Central memory CD8-positive, alpha-beta T cell (primary cell): ENCODE results near the gene GPX2.

Experiments used
- ATAC-seq: fragments of 150-1000 bp; cut with Tn5 transposase; replicated peaks from 2 replicates; pipeline ENCODE4 v1.10.0; 2022; ENCODE audit warnings: mild to moderate bottlenecking, moderate FRiP score, moderate number of reproducible peaks; ENCODE audit not compliant: poor library complexity, severe bottlenecking; ENCODE audit errors: extremely low read depth
- DNase-seq, 2 donors: peaks; one replicate each; pipeline ENCODE4 v3.0.0; 2021; ENCODE audit warnings: low spot score in 2 of 2
- H3K27ac Mint-ChIP-seq: one replicate; pipeline ENCODE4 v1.8.0; 2022; ENCODE audit warnings: low read depth, mild to moderate bottlenecking, moderate library complexity, mixed read lengths
- H3K27me3 Mint-ChIP-seq: one replicate; pipeline ENCODE4 v1.8.0; 2022; ENCODE audit warnings: mixed read lengths
- H3K36me3 Mint-ChIP-seq: one replicate; pipeline ENCODE4 v1.8.0; 2022; ENCODE audit warnings: mild to moderate bottlenecking, moderate library complexity, mixed read lengths; ENCODE audit not compliant: insufficient read depth
- H3K4me1 Mint-ChIP-seq: one replicate; pipeline ENCODE4 v1.8.0; 2022; ENCODE audit warnings: mixed read lengths
- H3K4me3 Mint-ChIP-seq: one replicate; pipeline ENCODE4 v1.8.0; 2022; ENCODE audit warnings: mild to moderate bottlenecking, moderate library complexity, mixed read lengths
- H3K9me3 Mint-ChIP-seq: one replicate; pipeline ENCODE4 v1.8.0; 2022; ENCODE audit warnings: mixed read lengths

GPX2 gene

DNA sequence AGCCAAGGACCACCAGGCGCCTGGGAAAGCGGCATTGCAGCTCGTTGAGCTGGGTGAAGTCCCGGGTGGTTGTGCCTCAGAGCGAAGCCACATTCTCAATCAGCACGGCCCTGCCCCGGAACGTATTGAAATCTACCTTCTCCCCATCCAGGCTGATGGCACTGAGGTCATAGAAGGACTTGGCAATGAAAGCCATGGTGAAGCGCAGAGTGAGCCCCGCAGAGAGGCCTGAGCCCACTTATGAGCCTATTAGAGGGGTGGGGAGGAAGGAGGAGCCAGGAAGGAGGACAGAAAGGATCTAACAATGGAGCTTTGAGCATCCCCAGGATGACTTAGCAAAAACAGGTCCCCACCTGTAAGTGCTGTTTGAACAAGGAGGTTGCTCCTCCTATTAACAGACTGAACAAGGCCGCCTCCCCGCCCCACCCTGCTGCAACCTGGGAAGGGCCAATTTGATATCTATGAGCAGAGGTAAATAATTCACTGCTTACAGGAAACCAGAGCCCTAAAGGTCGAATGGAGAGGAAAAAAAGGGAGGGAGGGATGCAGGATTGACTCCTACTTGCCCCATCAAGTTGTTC is at the start of gene GPX2:
Gene GPX2, minus strand, starts transcription at position 215 of the 581 bp plus-strand sequence. Its CDS starts 19 bp downstream, at position 196.
- H3K27ac Mint-ChIP-seq = peak within 1 kb of the TSS; percentile 64

DNA sequence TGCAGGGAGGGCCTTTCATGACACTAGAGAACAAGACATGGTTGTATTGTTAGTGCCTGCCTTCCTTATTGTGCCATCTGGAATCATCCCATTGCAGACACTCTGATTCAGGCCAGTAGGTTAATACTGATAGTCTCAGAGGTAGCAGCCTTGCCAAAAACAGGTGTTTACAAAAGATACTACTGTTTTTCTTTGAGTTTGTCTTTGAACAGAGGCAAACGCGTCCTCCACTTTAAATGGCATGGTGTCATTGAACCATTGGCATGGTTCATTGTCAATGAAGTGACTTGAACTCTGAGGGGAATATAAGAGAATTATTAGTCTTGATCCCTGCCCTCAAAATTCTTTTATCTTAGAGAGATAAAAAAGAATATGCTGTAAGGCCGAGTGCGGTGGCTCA is 48.4 kb upstream of the GPX2 start:
- DNase-seq = no peak
- H3K27ac Mint-ChIP-seq = no peak overlapping the region
- no peaks in the 10 kb centered on the region for H3K27me3 Mint-ChIP-seq
- peak overlapping the region; percentile 10 for H3K4me3 Mint-ChIP-seq
- H3K9me3 Mint-ChIP-seq = no peaks in the 10 kb centered on the region
- H3K4me1 Mint-ChIP-seq = peaks cover 32% of the 10 kb centered on the region
- H3K36me3 Mint-ChIP-seq = peaks cover 4% of the 10 kb centered on the region
- no peak for ATAC-seq

More for the DNA sequence above, at the start of gene GPX2:
- Mint-ChIP-seq H3K4me3 (no peak within 1 kb of the TSS), H3K4me1 (peaks cover 56% of the 10 kb centered on the region), H3K27me3 (no peaks in the 10 kb centered on the region), H3K9me3 (no peaks in the 10 kb centered on the region), H3K36me3 (peaks cover 7% of the 10 kb centered on the region)
- no peak for ATAC-seq
- no peak for DNase-seq

DNA sequence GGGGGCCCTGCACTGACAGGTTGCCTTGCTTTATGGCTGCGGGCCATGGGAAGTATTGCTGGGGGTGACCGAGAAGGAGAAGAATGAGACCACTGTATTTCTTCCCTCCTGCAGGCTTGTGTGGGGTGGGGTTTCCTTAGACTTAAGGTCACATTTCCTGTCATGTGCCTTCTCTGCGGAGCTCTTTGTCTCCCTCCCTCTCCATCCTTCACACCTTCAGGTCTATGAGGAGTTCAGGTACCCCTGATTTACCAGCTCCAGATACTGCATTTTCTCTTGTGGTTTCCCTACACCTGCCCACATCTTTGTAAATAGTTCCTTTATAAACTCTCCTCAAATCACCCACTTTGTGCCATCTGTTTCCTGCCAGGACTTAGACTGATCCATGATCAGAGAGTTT is 47.8 kb upstream of the GPX2 start:
- peaks cover 4% of the 10 kb centered on the region for H3K36me3 Mint-ChIP-seq
- H3K4me3 Mint-ChIP-seq = peak overlapping the region; percentile 10
- DNase-seq (no peak), ATAC-seq (no peak)
- no peaks in the 10 kb centered on the region for H3K9me3 Mint-ChIP-seq
- H3K27ac Mint-ChIP-seq = no peak overlapping the region
- H3K27me3 Mint-ChIP-seq = no peaks in the 10 kb centered on the region
- H3K4me1 Mint-ChIP-seq = peaks cover 34% of the 10 kb centered on the region

DNA sequence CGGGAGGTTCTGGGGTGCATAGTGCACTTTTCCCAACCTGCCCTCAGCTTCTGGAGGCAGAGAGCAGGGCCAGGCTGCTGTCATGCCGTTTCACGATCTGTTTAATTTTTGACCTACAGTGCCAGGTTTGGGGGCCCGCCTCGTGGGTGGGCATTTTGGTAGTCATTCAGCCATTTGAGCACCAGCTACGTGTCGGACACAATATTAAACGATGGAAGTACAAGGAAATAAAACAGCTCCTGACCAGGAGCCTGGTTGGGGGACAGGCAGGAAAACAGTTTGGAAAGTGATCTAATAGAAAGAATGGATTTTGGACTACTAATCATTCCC is 44.9 kb upstream of the GPX2 start:
- Mint-ChIP-seq H3K27ac (peak overlapping the region; percentile 86), H3K9me3 (no peaks in the 10 kb centered on the region), H3K4me3 (peak overlapping the region; percentile 90), H3K36me3 (peaks cover 4% of the 10 kb centered on the region), H3K4me1 (peaks cover 40% of the 10 kb centered on the region), H3K27me3 (peaks cover 7% of the 10 kb centered on the region)
- ATAC-seq (no peak), DNase-seq (no peak)

DNA sequence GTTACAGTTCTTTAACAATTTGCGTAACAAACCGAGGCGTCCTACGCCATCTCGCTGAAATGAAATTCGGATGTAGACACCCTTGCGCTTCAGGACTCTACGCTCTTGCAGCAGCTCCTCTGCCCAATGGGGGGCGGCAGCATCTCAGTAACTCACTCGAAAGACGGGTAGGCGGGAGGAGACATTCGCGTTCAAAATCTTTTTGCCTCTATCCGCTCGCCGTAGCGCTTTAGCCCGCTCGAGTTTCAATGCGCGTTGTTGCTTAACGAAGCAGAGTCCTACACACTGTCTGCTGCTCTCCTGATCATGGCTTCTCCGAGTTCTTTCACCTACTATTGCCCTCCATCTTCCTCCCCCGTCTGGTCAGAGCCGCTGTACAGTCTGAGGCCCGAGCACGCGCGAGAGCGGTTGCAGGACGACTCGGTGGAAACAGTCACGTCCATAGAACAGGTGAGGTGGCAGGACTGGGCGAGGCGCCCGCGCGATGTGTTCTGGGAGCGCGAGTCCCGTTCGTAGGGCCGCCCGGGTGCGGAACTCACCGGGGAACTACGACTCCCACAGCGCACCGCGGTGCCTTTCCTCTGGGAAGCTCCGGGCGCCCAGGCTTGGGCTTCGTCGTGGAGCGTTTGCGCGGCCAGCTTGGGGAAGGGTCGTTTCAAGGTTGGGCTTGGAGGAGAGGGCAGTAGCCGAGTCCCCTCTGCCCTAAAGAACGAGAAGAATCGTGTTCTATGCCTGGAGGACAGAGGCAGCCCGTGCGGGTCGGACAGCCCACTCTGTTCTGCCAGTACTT is 44.3 kb upstream of the GPX2 start, which contains the start of gene FNTB:
Gene FNTB, plus strand, starts transcription at position 248 of the 790 bp plus-strand sequence. Its CDS starts 59 bp downstream, at position 307.
- H3K36me3 Mint-ChIP-seq = peaks cover 4% of the 10 kb centered on the region
- DNase-seq = peak; percentile 83 to 88
- peak within 1 kb of the TSS; percentile 90 for H3K4me3 Mint-ChIP-seq
- H3K4me1 Mint-ChIP-seq = peaks cover 40% of the 10 kb centered on the region
- ATAC-seq = peak; percentile 92
- H3K27ac Mint-ChIP-seq = peak within 1 kb of the TSS; percentile 86
- H3K9me3 Mint-ChIP-seq = no peaks in the 10 kb centered on the region
- peaks cover 9% of the 10 kb centered on the region for H3K27me3 Mint-ChIP-seq

DNA sequence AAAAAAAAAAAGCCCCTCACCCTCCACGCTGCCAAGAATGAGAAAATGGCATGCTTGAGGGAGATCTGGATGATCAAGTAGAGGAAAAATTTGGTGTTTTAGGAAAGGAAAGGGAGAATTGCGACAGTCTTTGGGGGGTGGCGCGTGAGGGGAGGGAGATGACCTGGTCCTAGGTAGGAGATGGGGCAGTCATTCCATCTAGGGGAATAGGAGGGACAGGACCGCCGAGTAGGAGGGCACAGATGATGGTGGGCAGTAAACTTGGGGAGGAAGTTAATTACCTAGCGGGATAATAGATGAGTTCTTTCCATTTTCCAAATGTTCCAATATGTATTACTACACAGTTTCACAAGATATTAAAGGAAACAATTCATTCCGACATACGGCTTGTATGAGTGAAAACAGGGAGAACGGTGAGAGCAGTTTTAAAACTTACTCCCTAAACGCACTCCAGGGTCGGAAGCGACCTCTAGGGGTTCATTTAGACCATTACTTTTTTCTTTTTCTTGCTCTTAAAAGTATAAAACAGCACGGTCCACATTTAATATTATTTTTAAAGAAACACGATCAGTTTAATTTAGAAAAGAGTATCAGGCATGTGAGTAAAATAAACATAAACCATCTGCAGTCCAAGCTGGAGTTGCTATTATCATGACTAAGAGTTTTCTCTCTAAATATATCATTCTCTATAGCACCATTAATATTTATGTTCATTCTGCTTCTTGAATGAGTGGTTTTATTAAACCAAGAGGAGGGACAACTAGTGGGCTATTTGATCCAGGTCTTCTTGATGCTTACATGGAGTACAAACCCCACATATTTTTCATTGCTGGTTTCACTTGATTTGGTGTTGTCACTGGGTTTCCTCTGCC is 41.1 kb upstream of the GPX2 start:
- Mint-ChIP-seq H3K4me1 (peaks cover 22% of the 10 kb centered on the region), H3K4me3 (peak overlapping the region; percentile 36), H3K36me3 (peaks cover 5% of the 10 kb centered on the region), H3K27ac (no peak overlapping the region), H3K9me3 (no peaks in the 10 kb centered on the region), H3K27me3 (peaks cover 9% of the 10 kb centered on the region)
- no peak for DNase-seq
- ATAC-seq = no peak

DNA sequence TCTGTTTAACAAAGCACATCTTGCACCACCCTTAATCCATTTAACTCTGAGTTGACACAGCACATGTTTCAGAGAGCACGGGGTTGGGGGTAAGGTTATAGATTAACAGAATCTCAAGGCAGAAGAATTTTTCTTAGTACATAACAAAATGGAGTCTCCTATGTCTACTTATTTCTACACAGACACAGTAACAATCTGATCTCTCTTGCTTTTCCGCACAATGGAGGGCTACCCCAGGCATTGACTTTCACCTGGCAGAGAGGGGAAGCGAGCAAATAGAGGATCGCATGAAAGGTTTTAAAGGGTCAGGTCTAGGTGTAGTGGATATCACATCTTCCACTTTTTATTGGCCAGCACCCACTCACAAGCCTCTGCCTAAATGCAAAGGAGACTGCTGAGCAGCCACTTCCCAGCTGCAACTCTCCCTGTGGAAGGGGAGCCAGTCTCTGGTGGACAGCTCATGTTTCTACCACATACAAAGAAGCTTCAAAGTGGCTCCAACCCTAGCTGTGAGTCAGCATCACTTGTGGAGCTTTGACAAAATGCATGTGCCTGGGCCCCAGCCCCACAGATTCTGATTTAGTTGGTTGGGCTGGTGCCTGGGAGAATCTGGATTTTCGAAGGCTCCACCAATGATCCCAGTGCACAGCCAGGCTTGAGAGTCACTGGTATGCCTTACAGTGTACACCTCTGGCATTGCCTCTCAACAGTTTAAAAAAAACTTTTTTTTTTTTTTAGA is 37.0 kb upstream of the GPX2 start:
- ATAC-seq = no peak
- Mint-ChIP-seq H3K4me1 (peaks cover 11% of the 10 kb centered on the region), H3K36me3 (peaks cover 4% of the 10 kb centered on the region), H3K27ac (no peak overlapping the region), H3K4me3 (no peak overlapping the region), H3K9me3 (no peaks in the 10 kb centered on the region), H3K27me3 (peaks cover 9% of the 10 kb centered on the region)
- DNase-seq = no peak

DNA sequence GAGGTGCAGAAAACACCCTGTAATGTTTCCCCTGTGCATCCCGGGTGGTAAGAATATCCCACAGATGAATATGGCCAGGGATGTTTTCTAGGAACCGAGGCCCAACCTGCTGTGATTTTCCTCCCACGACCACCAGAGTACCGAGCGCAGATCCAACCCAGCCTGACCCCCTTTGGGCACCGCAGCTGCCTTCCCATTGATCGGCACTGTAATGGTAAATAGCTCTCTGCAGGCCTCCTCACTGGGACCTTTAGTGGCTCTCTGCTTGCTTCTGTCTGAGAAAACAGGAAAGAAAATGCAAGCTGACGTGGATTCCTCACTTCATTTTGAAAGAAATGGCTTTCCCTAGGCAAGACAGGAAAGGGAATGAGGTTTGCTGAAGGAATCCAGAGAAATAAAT is 32.0 kb upstream of the GPX2 start:
- ATAC-seq (no peak), DNase-seq (no peak)
- peaks cover 6% of the 10 kb centered on the region for H3K36me3 Mint-ChIP-seq
- no peak overlapping the region for H3K4me3 Mint-ChIP-seq
- H3K27me3 Mint-ChIP-seq = no peaks in the 10 kb centered on the region
- peaks cover 9% of the 10 kb centered on the region for H3K4me1 Mint-ChIP-seq
- no peak overlapping the region for H3K27ac Mint-ChIP-seq
- no peaks in the 10 kb centered on the region for H3K9me3 Mint-ChIP-seq

DNA sequence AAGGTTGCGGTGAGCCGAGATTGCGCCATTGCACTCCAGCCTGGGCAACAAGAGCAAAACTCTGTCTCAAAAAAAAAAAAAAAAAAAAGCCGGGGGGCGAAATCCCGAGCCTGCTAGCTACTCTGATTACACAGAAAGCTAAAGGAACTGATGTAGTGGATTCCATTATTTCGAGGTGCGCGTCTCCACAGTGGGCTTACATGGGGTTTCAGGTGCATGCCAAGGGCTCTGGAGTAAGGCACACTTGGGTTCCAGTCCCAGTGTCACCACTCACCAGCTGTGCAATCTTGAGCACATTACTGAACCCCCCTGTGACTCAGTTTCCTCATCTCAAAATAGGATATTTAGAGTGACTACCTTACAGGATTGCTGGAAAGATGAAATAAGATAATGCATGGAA is 31.3 kb upstream of the GPX2 start:
- Mint-ChIP-seq H3K4me1 (peaks cover 9% of the 10 kb centered on the region), H3K27me3 (no peaks in the 10 kb centered on the region), H3K27ac (no peak overlapping the region), H3K9me3 (no peaks in the 10 kb centered on the region), H3K36me3 (peaks cover 6% of the 10 kb centered on the region), H3K4me3 (no peak overlapping the region)
- ATAC-seq (no peak), DNase-seq (no peak)

DNA sequence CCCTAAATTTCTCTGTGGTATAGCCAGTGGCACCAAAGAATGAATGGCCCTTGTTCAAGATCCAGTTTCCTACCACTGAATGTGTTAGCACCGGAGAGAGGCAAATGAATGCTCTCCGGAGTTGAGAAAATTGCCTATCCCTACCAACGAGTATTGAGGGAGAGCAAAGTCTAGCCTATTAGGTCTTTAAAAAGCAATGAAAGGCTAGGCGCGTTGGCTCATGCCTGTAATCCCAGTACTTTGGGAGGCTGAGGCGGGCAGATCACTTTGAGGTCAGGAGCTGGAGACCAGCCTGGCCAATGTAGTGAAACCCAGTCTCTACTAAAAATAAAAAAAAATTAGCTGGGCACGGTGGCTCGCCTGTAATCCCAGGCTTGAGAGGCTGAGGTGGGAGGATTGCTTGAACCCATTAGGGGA is 30.5 kb upstream of the GPX2 start:
- H3K4me3 Mint-ChIP-seq = peak overlapping the region; percentile 85
- peak overlapping the region; percentile 71 for H3K27ac Mint-ChIP-seq
- H3K4me1 Mint-ChIP-seq = peaks cover 14% of the 10 kb centered on the region
- ATAC-seq (no peak), DNase-seq (no peak)
- no peaks in the 10 kb centered on the region for H3K9me3 Mint-ChIP-seq
- peaks cover 6% of the 10 kb centered on the region for H3K36me3 Mint-ChIP-seq
- no peaks in the 10 kb centered on the region for H3K27me3 Mint-ChIP-seq

DNA sequence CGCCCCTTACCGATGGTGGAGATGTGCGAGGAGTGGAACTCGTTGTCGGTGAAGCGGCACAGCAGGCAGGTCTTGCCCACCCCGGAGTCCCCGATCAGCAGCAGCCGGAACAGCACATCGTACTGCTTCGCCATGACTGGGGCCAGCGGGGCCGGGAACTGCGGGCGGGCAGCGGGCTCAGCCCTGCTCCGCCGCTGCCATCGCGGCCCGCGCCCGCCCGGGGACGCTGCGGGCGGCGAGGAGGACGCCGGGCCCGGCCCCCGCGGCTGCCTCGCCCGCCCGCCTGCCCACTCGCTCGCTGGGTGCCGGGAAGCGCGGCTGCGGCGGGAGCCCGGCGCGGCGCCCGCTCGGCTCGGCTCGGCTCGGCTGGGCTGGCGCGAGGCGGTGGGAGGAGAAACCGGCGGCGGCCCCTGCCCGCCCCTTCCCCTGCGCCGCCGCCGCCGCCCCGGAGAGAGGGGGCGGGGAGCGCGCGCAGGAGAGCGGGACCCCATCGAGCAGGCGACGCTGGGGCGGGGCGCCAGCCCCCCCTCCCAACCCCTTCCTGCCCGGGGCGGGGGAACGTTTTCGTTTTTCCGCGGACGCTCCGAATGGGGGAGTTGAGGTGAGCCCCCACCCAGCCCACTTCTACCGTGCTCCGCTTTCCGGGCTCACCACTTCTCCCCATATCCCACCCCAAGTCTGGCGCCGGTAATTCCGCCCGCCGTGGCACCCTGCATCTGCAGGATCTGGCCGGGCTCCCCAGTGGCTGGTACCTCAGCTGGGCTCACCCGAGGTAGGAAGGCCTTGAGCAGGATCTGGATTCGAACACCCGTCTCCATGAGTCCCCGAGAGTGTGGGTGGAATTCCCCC is 29.6 kb upstream of the GPX2 start, which contains the start of gene RAB15:
Gene RAB15, minus strand, starts transcription at position 394 of the 849 bp plus-strand sequence. Its CDS starts 260 bp downstream, at position 134.
- peak within 1 kb of the TSS; percentile 71 for H3K27ac Mint-ChIP-seq

More for the DNA sequence above, 29.6 kb upstream of the GPX2 start, which contains the start of gene RAB15:
- Mint-ChIP-seq H3K27me3 (no peaks in the 10 kb centered on the region), H3K4me1 (peaks cover 17% of the 10 kb centered on the region), H3K4me3 (peak within 1 kb of the TSS; percentile 85), H3K36me3 (peaks cover 6% of the 10 kb centered on the region), H3K9me3 (no peaks in the 10 kb centered on the region)
- DNase-seq (no peak), ATAC-seq (peak; percentile 53)
